GM23248 (cell line): ENCODE results near the gene RIMKLA. TPM values are rescaled to one million over a fixed set of nuclear protein-coding genes. Genes with fewer than 3 reads are reported as not detected.

Source experiments
- DNase-seq: peaks from one replicate; pipeline ENCODE4 v3.0.0-alpha.2; 2015
- H2AFZ ChIP-seq: fragments of 200-600 bp; sonication (generic); 2 replicates; pipeline ENCODE4 v1.6.1; 2016; ENCODE audit warnings: antibody characterized with exemption
- H3F3A ChIP-seq: fragments of 200-600 bp; sonication (generic); 2 replicates; pipeline ENCODE4 v1.6.1; 2016; ENCODE audit warnings: mild to moderate bottlenecking, antibody characterized with exemption, mixed run types; ENCODE audit not compliant: insufficient read depth
- H3K27ac ChIP-seq: fragments of 200-600 bp; sonication (generic); 2 replicates; pipeline ENCODE4 v1.5.1; 2016; ENCODE audit warnings: mild to moderate bottlenecking
- H3K27me3 ChIP-seq: fragments of 200-600 bp; sonication (generic); replicated peaks from 2 replicates; pipeline ENCODE4 v1.6.1; 2016; ENCODE audit warnings: mild to moderate bottlenecking; ENCODE audit not compliant: insufficient read depth
- H3K36me3 ChIP-seq: fragments of 200-600 bp; sonication (generic); 2 replicates; pipeline ENCODE4 v1.6.1; 2016; ENCODE audit warnings: low read depth, mild to moderate bottlenecking
- H3K4me1 ChIP-seq: fragments of 200-600 bp; sonication (generic); 2 replicates; pipeline ENCODE4 v1.6.1; 2016; ENCODE audit warnings: mild to moderate bottlenecking; ENCODE audit not compliant: insufficient read depth
- H3K4me2 ChIP-seq: fragments of 200-600 bp; sonication (generic); one replicate; pipeline ENCODE4 v1.6.1; 2016; ENCODE audit warnings: mild to moderate bottlenecking; ENCODE audit not compliant: unreplicated experiment
- H3K4me3 ChIP-seq: fragments of 200-600 bp; sonication (generic); 2 replicates; pipeline ENCODE4 v1.5.1; 2016; ENCODE audit warnings: mild to moderate bottlenecking
- H3K79me2 ChIP-seq: fragments of 200-600 bp; sonication (generic); 2 replicates; pipeline ENCODE4 v1.6.1; 2016; ENCODE audit warnings: mild to moderate bottlenecking; ENCODE audit not compliant: insufficient read depth
- H3K9ac ChIP-seq: fragments of 200-600 bp; sonication (generic); 2 replicates; pipeline ENCODE4 v1.6.1; 2016; ENCODE audit warnings: mild to moderate bottlenecking
- H3K9me2 ChIP-seq: fragments of 200-600 bp; sonication (generic); 2 replicates; pipeline ENCODE4 v1.6.1; 2016; ENCODE audit warnings: mixed run types, mild to moderate bottlenecking, moderate library complexity; ENCODE audit not compliant: insufficient read depth
- H3K9me3 ChIP-seq: fragments of 200-600 bp; sonication (generic); one replicate; pipeline ENCODE4 v1.6.1; 2017; ENCODE audit warnings: low read depth
- H4K20me1 ChIP-seq: fragments of 200-600 bp; sonication (generic); 2 replicates; pipeline ENCODE4 v1.6.0; 2016; ENCODE audit not compliant: insufficient read depth
- EZH2 ChIP-seq: fragments of 200-600 bp; sonication (generic); IDR thresholded peaks from 2 replicates; pipeline ENCODE4 v1.6.1; 2018; ENCODE audit warnings: antibody characterized with exemption, mild to moderate bottlenecking; ENCODE audit not compliant: insufficient read depth, poor library complexity, severe bottlenecking
- EZH2phosphoT487 ChIP-seq: fragments of 200-600 bp; sonication (generic); IDR thresholded peaks from 2 replicates; pipeline ENCODE4 v1.6.1; 2018; ENCODE audit warnings: antibody characterized with exemption, moderate library complexity, mild to moderate bottlenecking, low read depth; ENCODE audit not compliant: insufficient read depth
- WGBS, 2 experiments: methylation state at CpG; one replicate each; pipeline ENCODE4 v1.1.6; 2015 to 2017; ENCODE audit warnings: low lambda C conversion rate in 2 of 2, low coverage in 1 of 2; ENCODE audit errors: missing lambda C conversion rate in 2 of 2; 5-methylcytosine and 5-hydroxymethylcytosine counted together
- in situ Hi-C: fragments of 300-500 bp; cut with MboI; formaldehyde crosslinking; loops from 2 replicates; pipeline ENCODE4 v1.15.0; 2020
- polyA plus RNA-seq: library from polyadenylated mRNA; unstranded; fragments of >200 nt; fragmentation: Nextera tagmentation; extraction: Ambion mirVana; gene quantifications from 2 replicates; pipeline ENCODE4 v1.2.1, GENCODE V29; 2016
- total RNA-seq: library from RNA; depleted of rRNA; stranded (reverse); fragments of >200 nt; shearing (Covaris generic); gene quantifications from 2 replicates; pipeline ENCODE4 v1.2.3, GENCODE V29; 2014

Gene RIMKLA
- total and polyA plus RNA-seq, 2 experiments from 2014 or later = 0.03 to 0.22 TPM

- no peak overlapping the region for H3K9ac ChIP-seq
- H3K27me3 ChIP-seq = no peaks in the 10 kb centered on the region
- H4K20me1 ChIP-seq = no peaks in the 10 kb centered on the region
- H3F3A ChIP-seq = peaks cover 19% of the 10 kb centered on the region
- H3K9me3 ChIP-seq = no peaks in the 10 kb centered on the region
- H3K4me3 ChIP-seq = no peak overlapping the region
- 81 to 88% methylated on average over 4 of the region's 4 CpGs for WGBS, 2 experiments
- in situ Hi-C loops = no loop called here
- no peaks in the 10 kb centered on the region for H3K36me3 ChIP-seq
- no peaks in the 10 kb centered on the region for H3K79me2 ChIP-seq
- H2AFZ ChIP-seq = no peak overlapping the region
- no peak for DNase-seq
- H3K4me1 ChIP-seq = peaks cover 22% of the 10 kb centered on the region
- no peak overlapping the region for H3K4me2 ChIP-seq
- no peak for TF ChIP-seq EZH2phosphoT487
- no peak for TF ChIP-seq EZH2
- no peak overlapping the region for H3K27ac ChIP-seq
- H3K9me2 ChIP-seq = no peaks in the 10 kb centered on the region
Observed at GRCh38 chr1:42432714-42433113, 52.1 kb downstream of the RIMKLA start.

DNA sequence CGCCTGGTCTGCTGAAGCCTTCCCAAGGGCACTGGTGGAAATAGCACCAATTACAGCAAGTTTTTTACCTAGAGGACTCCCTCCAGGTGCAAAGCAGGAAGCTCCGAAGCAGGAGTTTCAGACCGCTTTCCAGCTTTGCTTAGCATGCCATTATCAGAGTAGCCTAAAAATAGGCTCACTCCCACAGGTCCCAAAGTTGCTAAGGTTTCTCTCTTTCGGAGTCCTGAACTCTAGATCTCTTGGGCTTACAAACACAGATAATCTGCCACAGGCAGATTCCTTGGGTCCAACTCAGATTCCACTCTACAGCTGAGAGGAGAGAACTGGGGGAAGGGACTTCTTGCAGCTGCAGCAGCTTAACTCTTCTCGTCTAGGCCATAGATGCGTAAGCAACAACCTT, 52.8 kb downstream of the RIMKLA start:
- TF ChIP-seq EZH2 (no peak), EZH2phosphoT487 (no peak)
- Histone ChIP-seq H4K20me1 (no peaks in the 10 kb centered on the region), H3K4me2 (no peak overlapping the region), H3K4me1 (peaks cover 22% of the 10 kb centered on the region), H3K36me3 (no peaks in the 10 kb centered on the region), H3K9me3 (no peaks in the 10 kb centered on the region), H3K27me3 (no peaks in the 10 kb centered on the region), H3K9me2 (no peaks in the 10 kb centered on the region), H3K79me2 (no peaks in the 10 kb centered on the region), H3K4me3 (no peak overlapping the region), H3K27ac (no peak overlapping the region), H3F3A (peaks cover 19% of the 10 kb centered on the region), H3K9ac (no peak overlapping the region), H2AFZ (no peak overlapping the region)
- no peak for DNase-seq
- in situ Hi-C loops = no loop called here
- WGBS, 2 experiments = 88% methylated on average over 6 of the region's 6 CpGs

DNA sequence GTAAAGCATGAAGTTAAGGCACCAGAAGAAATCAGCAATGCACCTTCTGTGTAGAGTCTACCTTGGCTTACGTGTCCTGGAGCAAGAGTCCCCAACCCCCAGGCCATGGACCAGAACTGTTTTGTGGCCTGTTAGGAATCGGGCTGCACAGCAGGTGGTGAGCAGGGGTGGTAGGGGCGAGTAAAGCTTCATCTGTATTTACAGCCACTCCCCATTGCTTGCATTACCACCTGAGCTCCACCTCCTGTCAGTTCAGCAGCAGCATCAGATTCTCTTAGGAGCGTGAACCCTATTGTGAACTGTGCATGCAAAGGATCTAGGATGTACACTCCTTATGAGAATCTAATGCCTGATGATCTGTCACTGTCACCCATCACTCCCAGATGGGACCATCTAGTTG, 53.7 kb downstream of the RIMKLA start:
- peaks cover 15% of the 10 kb centered on the region for H3F3A ChIP-seq
- H3K4me2 ChIP-seq = no peak overlapping the region
- no peak overlapping the region for H3K27ac ChIP-seq
- no peak overlapping the region for H2AFZ ChIP-seq
- TF ChIP-seq EZH2 (no peak), EZH2phosphoT487 (no peak)
- no peaks in the 10 kb centered on the region for H4K20me1 ChIP-seq
- in situ Hi-C loops = no loop called here
- no peaks in the 10 kb centered on the region for H3K36me3 ChIP-seq
- 76 to 79% methylated on average over 4 of the region's 4 CpGs for WGBS, 2 experiments
- no peak for DNase-seq
- H3K79me2 ChIP-seq = no peaks in the 10 kb centered on the region
- H3K4me1 ChIP-seq = peaks cover 18% of the 10 kb centered on the region
- H3K9ac ChIP-seq = no peak overlapping the region
- H3K4me3 ChIP-seq = no peak overlapping the region
- no peaks in the 10 kb centered on the region for H3K9me2 ChIP-seq
- no peaks in the 10 kb centered on the region for H3K27me3 ChIP-seq
- no peaks in the 10 kb centered on the region for H3K9me3 ChIP-seq

DNA sequence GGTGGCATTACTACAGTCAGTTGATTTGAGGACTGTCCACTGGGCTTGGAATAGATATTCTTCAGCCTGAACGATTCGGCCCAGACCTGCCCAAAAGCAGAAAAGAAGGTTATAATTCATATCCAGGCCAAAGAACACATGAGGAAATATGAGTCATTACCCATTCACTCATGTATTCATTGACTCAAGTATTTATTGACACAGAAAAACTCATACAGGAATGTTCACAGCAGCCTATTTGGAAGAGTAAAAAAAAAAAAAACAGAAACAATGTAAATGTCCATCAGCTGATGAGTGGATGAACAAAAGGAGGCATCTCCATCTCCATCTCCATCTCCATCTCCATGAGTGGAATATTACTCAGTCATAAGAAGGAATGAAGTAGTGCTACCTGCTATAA, 59.3 kb downstream of the RIMKLA start:
- in situ Hi-C loops = no loop called here
- H3K36me3 ChIP-seq = no peaks in the 10 kb centered on the region
- H3K4me3 ChIP-seq = no peak overlapping the region
- no peaks in the 10 kb centered on the region for H3K79me2 ChIP-seq
- 0 out of 2 replicates have a peak, but pooled peaks cover 3% of the 10 kb centered on the region for H3K4me1 ChIP-seq
- no peaks in the 10 kb centered on the region for H3K9me3 ChIP-seq
- peak; percentile 85 for DNase-seq
- H3K9me2 ChIP-seq = no peaks in the 10 kb centered on the region
- WGBS, 2 experiments = 26 to 31% methylated on average over 2 of the region's 2 CpGs
- no peaks in the 10 kb centered on the region for H4K20me1 ChIP-seq
- no peaks in the 10 kb centered on the region for H3K27me3 ChIP-seq
- H3K4me2 ChIP-seq = no peak overlapping the region
- no peak overlapping the region for H3K9ac ChIP-seq
- peaks cover 12% of the 10 kb centered on the region for H3F3A ChIP-seq
- TF ChIP-seq EZH2phosphoT487 (no peak), EZH2 (no peak)
- no peak overlapping the region for H3K27ac ChIP-seq
- H2AFZ ChIP-seq = no peak overlapping the region

GRCh38 chr1:42442662-42443061, 62.1 kb downstream of the RIMKLA start:
- Histone ChIP-seq H3K9ac (no peak overlapping the region), H3K27ac (no peak overlapping the region), H3K4me1 (0 out of 2 replicates have a peak, but pooled peaks cover 3% of the 10 kb centered on the region), H3F3A (peaks cover 12% of the 10 kb centered on the region), H3K79me2 (no peaks in the 10 kb centered on the region), H4K20me1 (no peaks in the 10 kb centered on the region), H3K4me3 (no peak overlapping the region), H2AFZ (no peak overlapping the region), H3K36me3 (no peaks in the 10 kb centered on the region), H3K27me3 (no peaks in the 10 kb centered on the region), H3K9me3 (no peaks in the 10 kb centered on the region), H3K9me2 (no peaks in the 10 kb centered on the region), H3K4me2 (no peak overlapping the region)
- no peak for DNase-seq
- in situ Hi-C loops = no loop called here
- TF ChIP-seq EZH2phosphoT487 = no peak
- TF ChIP-seq EZH2 = no peak
- 32 to 37% methylated on average over 2 of the region's 2 CpGs for WGBS, 2 experiments
